ENCODE results near the gene IL10. TPM values are rescaled to one million over a fixed set of nuclear protein-coding genes. Genes with fewer than 3 reads are reported as not detected.

Gene IL10
- total and polyA plus RNA-seq, 2 donors from 2014 or later = 0.49 to 2.5 TPM

- no peaks in the 10 kb centered on the region for H3K4me1 ChIP-seq (ENCODE audit: control insufficient read depth in 2 of 3, insufficient read depth in 2 of 3, low read depth in 1 of 3, low read length in 3 of 3)
- DNase-seq = no peak
- no peak for TF ChIP-seq CTCF (IDR thresholded peaks at IDR 0.05; ENCODE audit: borderline replicate concordance, extremely low read depth, insufficient read depth)
- FAIRE-seq = no peak
- H3K27ac ChIP-seq (ENCODE audit: low read depth in 2 of 2, low read length in 2 of 2) = no peak overlapping the region
- no peaks in the 10 kb centered on the region for H3K9me3 ChIP-seq (ENCODE audit: control insufficient read depth in 2 of 3, insufficient read depth in 1 of 3, low read length in 3 of 3)
- H3K9ac ChIP-seq (ENCODE audit: low read length in 3 of 3) = no peak overlapping the region
- H3K36me3 ChIP-seq (ENCODE audit: control insufficient read depth in 2 of 3, insufficient read depth in 3 of 3, low read length in 3 of 3) = no peaks in the 10 kb centered on the region
- H3K27me3 ChIP-seq (ENCODE audit: control insufficient read depth, insufficient read depth, low read length) = no peaks in the 10 kb centered on the region
- no peak overlapping the region for H3K4me3 ChIP-seq (ENCODE audit: low read length in 3 of 3)
- intact Hi-C loops (cut with DNase I) = no loop called here
These were observed 27.0 kb upstream of the IL10 start for GRCh38 chr1:206799311-206799710.

- Histone ChIP-seq H3K27ac (ENCODE audit: low read depth in 2 of 2, low read length in 2 of 2) (no peak overlapping the region), H3K9me3 (ENCODE audit: control insufficient read depth in 2 of 3, insufficient read depth in 1 of 3, low read length in 3 of 3) (no peaks in the 10 kb centered on the region), H3K9ac (ENCODE audit: low read length in 3 of 3) (no peak overlapping the region), H3K4me1 (ENCODE audit: control insufficient read depth in 2 of 3, insufficient read depth in 2 of 3, low read depth in 1 of 3, low read length in 3 of 3) (no peaks in the 10 kb centered on the region), H3K27me3 (ENCODE audit: control insufficient read depth, insufficient read depth, low read length) (no peaks in the 10 kb centered on the region), H3K36me3 (ENCODE audit: control insufficient read depth in 2 of 3, insufficient read depth in 3 of 3, low read length in 3 of 3) (no peaks in the 10 kb centered on the region), H3K4me3 (ENCODE audit: low read length in 3 of 3) (no peak overlapping the region)
- TF ChIP-seq CTCF (IDR thresholded peaks at IDR 0.05; ENCODE audit: borderline replicate concordance, extremely low read depth, insufficient read depth) = no peak
- DNase-seq (no peak), FAIRE-seq (no peak)
- intact Hi-C loops (cut with DNase I) = no loop called here
These were observed 26.2 kb upstream of the IL10 start for GRCh38 chr1:206798384-206798996.

- H3K9ac ChIP-seq (ENCODE audit: low read length in 3 of 3) = no peak overlapping the region
- intact Hi-C loops (cut with DNase I) = no loop called here
- H3K9me3 ChIP-seq (ENCODE audit: control insufficient read depth in 2 of 3, insufficient read depth in 1 of 3, low read length in 3 of 3) = no peaks in the 10 kb centered on the region
- H3K36me3 ChIP-seq (ENCODE audit: control insufficient read depth in 2 of 3, insufficient read depth in 3 of 3, low read length in 3 of 3) = no peaks in the 10 kb centered on the region
- FAIRE-seq (no peak), DNase-seq (peak in 1 of 5 donors; percentile 15)
- TF ChIP-seq CTCF (IDR thresholded peaks at IDR 0.05; ENCODE audit: borderline replicate concordance, extremely low read depth, insufficient read depth) = no peak
- no peaks in the 10 kb centered on the region for H3K27me3 ChIP-seq (ENCODE audit: control insufficient read depth, insufficient read depth, low read length)
- H3K4me1 ChIP-seq (ENCODE audit: control insufficient read depth in 2 of 3, insufficient read depth in 2 of 3, low read depth in 1 of 3, low read length in 3 of 3) = no peaks in the 10 kb centered on the region
- no peak overlapping the region for H3K4me3 ChIP-seq (ENCODE audit: low read length in 3 of 3)
- no peak overlapping the region for H3K27ac ChIP-seq (ENCODE audit: low read depth in 2 of 2, low read length in 2 of 2)
These were observed 25.5 kb upstream of the IL10 start for GRCh38 chr1:206797534-206798383.

All from kidney (tissue), 14 donors.